ENCODE results near the gene MPLKIP. TPM values are rescaled to one million over a fixed set of nuclear protein-coding genes. Genes with fewer than 3 reads are reported as not detected.

MPLKIP gene
- total and polyA plus RNA-seq, 2 of the 4 experiments (the other 2 are of a cell fraction), result 12.7 to 28.9 TPM

DNA sequence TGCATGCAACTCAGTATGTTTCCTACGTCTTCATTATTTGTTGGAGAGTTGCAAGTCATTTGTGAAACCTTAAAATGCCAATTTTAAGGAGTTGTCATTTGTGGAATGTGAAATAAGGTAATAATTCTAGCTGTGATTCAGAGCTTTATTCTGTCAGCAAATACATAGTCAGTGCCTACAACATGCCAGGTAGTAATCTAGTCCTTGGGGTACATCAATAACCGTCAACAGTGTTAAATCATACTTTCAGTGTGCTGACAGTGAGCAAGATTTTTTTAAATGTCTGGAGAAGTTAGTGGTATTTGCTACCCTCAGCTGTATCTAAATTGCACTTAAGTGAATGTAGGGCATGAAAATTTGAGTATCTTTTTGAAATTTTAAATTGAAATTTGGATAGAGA is 36.7 kb downstream of the MPLKIP start:
- ATAC-seq (ENCODE audit: low read depth), result no peak
- WGBS, 2 experiments (ENCODE audit: extremely low coverage in 2 of 2, insufficient read length in 1 of 2), result 80% methylated on average over 1 of the region's 2 CpGs; no CpG with 5 or more reads in 1 of the 2 experiments
- POLR2A ChIA-PET (ENCODE audit: unreplicated experiment), result interaction anchor here (0.6 to 0.7 kb wide), 2 partner anchors 15 to 163 kb away, joined by 6 to 16 read pairs; no protein-coding TSS in a partner anchor
- H2AK9ac ChIP-seq (replicated peaks; ENCODE audit: low read depth, low read length, poor library complexity), result no peak overlapping the region
- in situ Hi-C loops (cut with MboI; ENCODE audit: low sequenced_read_pairs) (no loop called here), intact Hi-C loops (cut with micrococcal nuclease) (no loop called here), dilution Hi-C loops (cut with HindIII; ENCODE audit: low sequenced_read_pairs, unreplicated experiment) (no loop called here)
- H2AK5ac ChIP-seq (ENCODE audit: low read depth, low read length), result no peak overlapping the region
- no peak overlapping the region for H3K4ac ChIP-seq (ENCODE audit: low read depth, low read length)
- H2BK5ac ChIP-seq (ENCODE audit: low read depth, low read length, poor library complexity, severe bottlenecking), result no peak overlapping the region
- H4K5ac ChIP-seq (ENCODE audit: low read depth, low read length), result no peak overlapping the region
- no TSS peak for BruUV-seq (replicated peaks)
- H4K8ac ChIP-seq (ENCODE audit: low read depth in 2 of 2, low read length in 2 of 2), result no peak overlapping the region
- peaks cover 12 to 14% of the 10 kb centered on the region in 2 experiments; a peak in 3 of 4 replicates for H3K79me1 ChIP-seq (ENCODE audit: low read depth in 1 of 2, low read length in 2 of 2)
- H2BK120ac ChIP-seq (ENCODE audit: low read depth, low read length), result no peak overlapping the region
- no peaks in the 10 kb centered on the region for H3K9me3 ChIP-seq (ENCODE audit: control insufficient read depth, insufficient read depth, low read length)
- no peak for DNase-seq
- no peaks in the 10 kb centered on the region for H3K27me3 ChIP-seq (ENCODE audit: control insufficient read depth, insufficient read depth, low read length)
- no peak overlapping the region for H2AFZ ChIP-seq (replicated peaks; ENCODE audit: low read length, poor library complexity)
- no peak overlapping the region for H2BK15ac ChIP-seq (ENCODE audit: low read depth, low read length)
- H3K18ac ChIP-seq (ENCODE audit: low read depth, low read length), result no peak overlapping the region
- TF ChIP-seq MXI1 (IDR thresholded peaks at IDR 0.05; ENCODE audit: borderline replicate concordance, low read depth, low read length) (no peak), CHD1 (IDR thresholded peaks at IDR 0.05; ENCODE audit: low read depth, low read length) (no peak), FOS (IDR thresholded peaks at IDR 0.05; ENCODE audit: low read depth, low read length) (no peak), NFE2L2 (IDR thresholded peaks at IDR 0.05; ENCODE audit: low read depth, low read length) (no peak), RCOR1 (IDR thresholded peaks at IDR 0.05; ENCODE audit: insufficient replicate concordance, low read length) (no peak), RFX5 (IDR thresholded peaks at IDR 0.05; ENCODE audit: low read depth, low read length) (no peak), RAD21 (IDR thresholded peaks at IDR 0.05; ENCODE audit: low read length) (no peak), CEBPB (IDR thresholded peaks at IDR 0.05; ENCODE audit: low read depth, low read length) (no peak), MAZ (IDR thresholded peaks at IDR 0.05; ENCODE audit: borderline replicate concordance, low read depth, low read length) (no peak), SMC3 (IDR thresholded peaks at IDR 0.05; ENCODE audit: low read depth, low read length) (no peak), BHLHE40 (IDR thresholded peaks at IDR 0.05; ENCODE audit: low read depth, low read length) (no peak), MAFK (IDR thresholded peaks at IDR 0.05; ENCODE audit: low read depth, low read length) (no peak), POLR2A (IDR thresholded peaks at IDR 0.05; ENCODE audit: low read depth, low read length) (no peak)
- TF ChIP-seq, protein P1, sequence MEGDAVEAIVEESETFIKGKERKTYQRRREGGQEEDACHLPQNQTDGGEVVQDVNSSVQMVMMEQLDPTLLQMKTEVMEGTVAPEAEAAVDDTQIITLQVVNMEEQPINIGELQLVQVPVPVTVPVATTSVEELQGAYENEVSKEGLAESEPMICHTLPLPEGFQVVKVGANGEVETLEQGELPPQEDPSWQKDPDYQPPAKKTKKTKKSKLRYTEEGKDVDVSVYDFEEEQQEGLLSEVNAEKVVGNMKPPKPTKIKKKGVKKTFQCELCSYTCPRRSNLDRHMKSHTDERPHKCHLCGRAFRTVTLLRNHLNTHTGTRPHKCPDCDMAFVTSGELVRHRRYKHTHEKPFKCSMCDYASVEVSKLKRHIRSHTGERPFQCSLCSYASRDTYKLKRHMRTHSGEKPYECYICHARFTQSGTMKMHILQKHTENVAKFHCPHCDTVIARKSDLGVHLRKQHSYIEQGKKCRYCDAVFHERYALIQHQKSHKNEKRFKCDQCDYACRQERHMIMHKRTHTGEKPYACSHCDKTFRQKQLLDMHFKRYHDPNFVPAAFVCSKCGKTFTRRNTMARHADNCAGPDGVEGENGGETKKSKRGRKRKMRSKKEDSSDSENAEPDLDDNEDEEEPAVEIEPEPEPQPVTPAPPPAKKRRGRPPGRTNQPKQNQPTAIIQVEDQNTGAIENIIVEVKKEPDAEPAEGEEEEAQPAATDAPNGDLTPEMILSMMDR (conservative IDR thresholded peaks at IDR 0.05; ENCODE audit: low read depth, low read length), result no peak
- TF ChIP-seq, protein P2, sequence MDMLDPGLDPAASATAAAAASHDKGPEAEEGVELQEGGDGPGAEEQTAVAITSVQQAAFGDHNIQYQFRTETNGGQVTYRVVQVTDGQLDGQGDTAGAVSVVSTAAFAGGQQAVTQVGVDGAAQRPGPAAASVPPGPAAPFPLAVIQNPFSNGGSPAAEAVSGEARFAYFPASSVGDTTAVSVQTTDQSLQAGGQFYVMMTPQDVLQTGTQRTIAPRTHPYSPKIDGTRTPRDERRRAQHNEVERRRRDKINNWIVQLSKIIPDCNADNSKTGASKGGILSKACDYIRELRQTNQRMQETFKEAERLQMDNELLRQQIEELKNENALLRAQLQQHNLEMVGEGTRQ (IDR thresholded peaks at IDR 0.05; ENCODE audit: low read depth, low read length), result no peak
- TF ChIP-seq, protein P3, sequence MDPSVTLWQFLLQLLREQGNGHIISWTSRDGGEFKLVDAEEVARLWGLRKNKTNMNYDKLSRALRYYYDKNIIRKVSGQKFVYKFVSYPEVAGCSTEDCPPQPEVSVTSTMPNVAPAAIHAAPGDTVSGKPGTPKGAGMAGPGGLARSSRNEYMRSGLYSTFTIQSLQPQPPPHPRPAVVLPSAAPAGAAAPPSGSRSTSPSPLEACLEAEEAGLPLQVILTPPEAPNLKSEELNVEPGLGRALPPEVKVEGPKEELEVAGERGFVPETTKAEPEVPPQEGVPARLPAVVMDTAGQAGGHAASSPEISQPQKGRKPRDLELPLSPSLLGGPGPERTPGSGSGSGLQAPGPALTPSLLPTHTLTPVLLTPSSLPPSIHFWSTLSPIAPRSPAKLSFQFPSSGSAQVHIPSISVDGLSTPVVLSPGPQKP (IDR thresholded peaks at IDR 0.05; ENCODE audit: borderline replicate concordance, low read depth, low read length), result no peak
- H3K36me3 ChIP-seq (ENCODE audit: control insufficient read depth, insufficient read depth, low read length), result peaks cover 19% of the 10 kb centered on the region
- no peak overlapping the region for H3K4me2 ChIP-seq (ENCODE audit: low read depth, low read length)
- CTCF ChIA-PET, result interaction anchor here (0.6 kb wide), 1 partner anchor 20 kb away, joined by 3 read pairs; no protein-coding TSS in a partner anchor
- H3K14ac ChIP-seq (replicated peaks; ENCODE audit: low read depth, low read length), result no peak overlapping the region
- H4K91ac ChIP-seq (ENCODE audit: insufficient read depth, low read depth, low read length), result no peak overlapping the region
- no peaks in the 10 kb centered on the region for H3K4me1 ChIP-seq (ENCODE audit: control insufficient read depth, insufficient read depth, low read length)
- no peak overlapping the region for H3K9ac ChIP-seq (ENCODE audit: low read depth, low read length)
- H3K9me1 ChIP-seq (ENCODE audit: insufficient read depth, low read length), result no peaks in the 10 kb centered on the region
- 0 out of 2 replicates have a peak, but pooled peaks cover 3% of the 10 kb centered on the region for H4K20me1 ChIP-seq (ENCODE audit: insufficient read depth, low read length)
- H2BK20ac ChIP-seq (ENCODE audit: low read depth, low read length), result no peak overlapping the region
- H3K27ac ChIP-seq (ENCODE audit: insufficient read depth, low read length), result no peak overlapping the region
- H3K23ac ChIP-seq (ENCODE audit: low read depth, low read length), result no peak overlapping the region
- H3K56ac ChIP-seq (ENCODE audit: extremely low read depth, insufficient read depth, low read length), result no peak overlapping the region
- no peak overlapping the region for H3K4me3 ChIP-seq (ENCODE audit: insufficient read depth, low read depth, low read length)

Measured in IMR-90 (cell line).